ENCODE data around the gene OR2D2. TPM values are rescaled to one million over a fixed set of nuclear protein-coding genes. Genes with fewer than 3 reads are reported as not detected.

OR2D2 gene
- total RNA-seq, 2 experiments from 2014 or later = 1.4 to 3.2 TPM

DNA sequence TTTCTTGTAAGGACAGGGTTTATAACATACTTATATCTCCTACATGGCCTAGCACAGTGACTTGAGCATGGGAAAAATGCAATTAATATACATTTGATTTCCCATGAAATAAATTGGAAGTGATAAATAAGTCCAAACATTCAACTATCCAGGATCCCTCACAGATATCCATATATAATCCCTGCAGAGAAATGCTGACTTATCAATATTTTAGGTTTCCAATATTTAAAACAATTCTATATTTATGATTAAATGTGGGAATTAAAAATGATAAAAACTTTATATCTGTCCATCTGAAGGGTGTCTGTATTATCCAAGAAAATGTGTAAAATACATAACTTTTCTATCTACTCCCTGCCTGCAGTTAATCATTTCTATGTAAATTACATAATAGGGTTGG lies 9.5 kb downstream of the OR2D2 start:
- Histone ChIP-seq H3K79me2 (ENCODE audit: insufficient read depth, low read depth, low read length) (no peaks in the 10 kb centered on the region), H3K9me2 (ENCODE audit: insufficient read depth, low read length) (no peaks in the 10 kb centered on the region), H3K4me2 (ENCODE audit: low read length) (no peak overlapping the region), H3K36me3 (ENCODE audit: insufficient read depth, low read length) (no peaks in the 10 kb centered on the region), H3K27ac (ENCODE audit: low read depth, low read length, poor library complexity, severe bottlenecking) (no peak overlapping the region), H3K4me1 (ENCODE audit: insufficient read depth, low read length, poor library complexity, severe bottlenecking) (no peaks in the 10 kb centered on the region), H3K4me3 (ENCODE audit: low read depth, low read length, poor library complexity, severe bottlenecking) (no peak overlapping the region), H3K9me3 (ENCODE audit: low read length) (no peaks in the 10 kb centered on the region), H2AFZ (ENCODE audit: low read length) (no peak overlapping the region), H4K20me1 (ENCODE audit: insufficient read depth, low read length) (no peaks in the 10 kb centered on the region)
- ChIA-PET CTCF (ENCODE audit: unreplicated experiment) (no interaction called here), POLR2A (no interaction called here)
- BruUV-seq (replicated peaks) = no TSS peak
- no peak for DNase-seq (ENCODE audit: low spot score)
- TF ChIP-seq EZH2phosphoT487 (IDR thresholded peaks at IDR 0.05; ENCODE audit: borderline replicate concordance, low read depth, low read length) = no peak
- TF ChIP-seq, protein P1, sequence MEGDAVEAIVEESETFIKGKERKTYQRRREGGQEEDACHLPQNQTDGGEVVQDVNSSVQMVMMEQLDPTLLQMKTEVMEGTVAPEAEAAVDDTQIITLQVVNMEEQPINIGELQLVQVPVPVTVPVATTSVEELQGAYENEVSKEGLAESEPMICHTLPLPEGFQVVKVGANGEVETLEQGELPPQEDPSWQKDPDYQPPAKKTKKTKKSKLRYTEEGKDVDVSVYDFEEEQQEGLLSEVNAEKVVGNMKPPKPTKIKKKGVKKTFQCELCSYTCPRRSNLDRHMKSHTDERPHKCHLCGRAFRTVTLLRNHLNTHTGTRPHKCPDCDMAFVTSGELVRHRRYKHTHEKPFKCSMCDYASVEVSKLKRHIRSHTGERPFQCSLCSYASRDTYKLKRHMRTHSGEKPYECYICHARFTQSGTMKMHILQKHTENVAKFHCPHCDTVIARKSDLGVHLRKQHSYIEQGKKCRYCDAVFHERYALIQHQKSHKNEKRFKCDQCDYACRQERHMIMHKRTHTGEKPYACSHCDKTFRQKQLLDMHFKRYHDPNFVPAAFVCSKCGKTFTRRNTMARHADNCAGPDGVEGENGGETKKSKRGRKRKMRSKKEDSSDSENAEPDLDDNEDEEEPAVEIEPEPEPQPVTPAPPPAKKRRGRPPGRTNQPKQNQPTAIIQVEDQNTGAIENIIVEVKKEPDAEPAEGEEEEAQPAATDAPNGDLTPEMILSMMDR (conservative IDR thresholded peaks at IDR 0.05; ENCODE audit: low read length) = no peak
- intact Hi-C loops (cut with micrococcal nuclease; ENCODE audit: unreplicated experiment) = no loop called here

DNA sequence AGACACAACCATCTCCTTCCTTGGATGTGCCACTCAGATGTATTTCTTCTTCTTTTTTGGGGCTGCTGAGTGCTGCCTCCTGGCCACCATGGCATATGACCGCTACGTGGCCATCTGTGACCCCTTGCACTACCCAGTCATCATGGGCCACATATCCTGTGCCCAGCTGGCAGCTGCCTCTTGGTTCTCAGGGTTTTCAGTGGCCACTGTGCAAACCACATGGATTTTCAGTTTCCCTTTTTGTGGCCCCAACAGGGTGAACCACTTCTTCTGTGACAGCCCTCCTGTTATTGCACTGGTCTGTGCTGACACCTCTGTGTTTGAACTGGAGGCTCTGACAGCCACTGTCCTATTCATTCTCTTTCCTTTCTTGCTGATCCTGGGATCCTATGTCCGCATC lies 15.4 kb downstream of the OR2D2 start:
- no peaks in the 10 kb centered on the region for H3K9me3 ChIP-seq (ENCODE audit: low read length)
- no peaks in the 10 kb centered on the region for H3K79me2 ChIP-seq (ENCODE audit: insufficient read depth, low read depth, low read length)
- H3K36me3 ChIP-seq (ENCODE audit: insufficient read depth, low read length) = no peaks in the 10 kb centered on the region
- DNase-seq (ENCODE audit: low spot score) = no peak
- no peaks in the 10 kb centered on the region for H3K9me2 ChIP-seq (ENCODE audit: insufficient read depth, low read length)
- no peak overlapping the region for H3K27ac ChIP-seq (ENCODE audit: low read depth, low read length, poor library complexity, severe bottlenecking)
- no TSS peak for BruUV-seq (replicated peaks)
- H4K20me1 ChIP-seq (ENCODE audit: insufficient read depth, low read length) = no peaks in the 10 kb centered on the region
- TF ChIP-seq, protein P1 (conservative IDR thresholded peaks at IDR 0.05; ENCODE audit: low read length) = no peak
- TF ChIP-seq EZH2phosphoT487 (IDR thresholded peaks at IDR 0.05; ENCODE audit: borderline replicate concordance, low read depth, low read length) = no peak
- ChIA-PET CTCF (ENCODE audit: unreplicated experiment) (no interaction called here), POLR2A (no interaction called here)
- H3K4me2 ChIP-seq (ENCODE audit: low read length) = no peak overlapping the region
- intact Hi-C loops (cut with micrococcal nuclease; ENCODE audit: unreplicated experiment) = no loop called here
- H3K4me3 ChIP-seq (ENCODE audit: low read depth, low read length, poor library complexity, severe bottlenecking) = no peak overlapping the region
- H2AFZ ChIP-seq (ENCODE audit: low read length) = no peak overlapping the region
- no peaks in the 10 kb centered on the region for H3K4me1 ChIP-seq (ENCODE audit: insufficient read depth, low read length, poor library complexity, severe bottlenecking)

DNA sequence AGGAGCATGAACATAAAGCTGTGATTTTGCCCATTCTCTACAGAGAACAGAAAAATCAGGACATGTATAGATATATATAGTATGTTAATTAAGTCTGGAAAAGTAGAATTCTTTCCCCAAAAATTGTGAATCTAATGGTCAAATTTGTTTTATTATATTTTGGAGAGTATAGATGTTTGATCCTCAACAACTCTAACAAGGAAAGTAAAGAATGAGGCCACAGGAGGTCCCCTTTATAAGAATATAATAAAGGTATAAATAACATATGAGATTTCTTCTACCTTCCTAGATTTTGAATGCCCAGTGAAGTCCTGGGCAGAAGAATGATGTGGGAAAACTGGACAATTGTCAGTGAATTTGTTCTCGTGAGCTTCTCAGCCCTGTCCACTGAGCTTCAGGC lies 16.0 kb downstream of the OR2D2 start, which contains the start of gene OR10A4:
TSS of gene OR10A4 (plus strand) at position 301 of the 400 bp plus-strand sequence. CDS start at position 324, 23 bp downstream.
- POLR2A ChIA-PET = interaction anchor here (1.6 kb wide), 1 partner anchor 13 kb away, joined by 3 read pairs; no protein-coding TSS in a partner anchor
- Histone ChIP-seq H3K9me2 (ENCODE audit: insufficient read depth, low read length) (no peaks in the 10 kb centered on the region), H4K20me1 (ENCODE audit: insufficient read depth, low read length) (no peaks in the 10 kb centered on the region), H3K9me3 (ENCODE audit: low read length) (no peaks in the 10 kb centered on the region), H3K4me2 (ENCODE audit: low read length) (no peak within 1 kb of the TSS), H3K36me3 (ENCODE audit: insufficient read depth, low read length) (no peaks in the 10 kb centered on the region), H3K79me2 (ENCODE audit: insufficient read depth, low read depth, low read length) (no peaks in the 10 kb centered on the region), H3K4me1 (ENCODE audit: insufficient read depth, low read length, poor library complexity, severe bottlenecking) (no peaks in the 10 kb centered on the region), H2AFZ (ENCODE audit: low read length) (no peak within 1 kb of the TSS), H3K27ac (ENCODE audit: low read depth, low read length, poor library complexity, severe bottlenecking) (no peak within 1 kb of the TSS), H3K4me3 (ENCODE audit: low read depth, low read length, poor library complexity, severe bottlenecking) (no peak within 1 kb of the TSS)
- DNase-seq (ENCODE audit: low spot score) = no peak
- no TSS peak for BruUV-seq (replicated peaks)
- intact Hi-C loops (cut with micrococcal nuclease; ENCODE audit: unreplicated experiment) = no loop called here
- no peak for TF ChIP-seq EZH2phosphoT487 (IDR thresholded peaks at IDR 0.05; ENCODE audit: borderline replicate concordance, low read depth, low read length)
- TF ChIP-seq, protein P1 (conservative IDR thresholded peaks at IDR 0.05; ENCODE audit: low read length) = no peak
- CTCF ChIA-PET (ENCODE audit: unreplicated experiment) = no interaction called here

Measured in OCI-LY7 (cell line).